Upper lobe of left lung (tissue), 6 donors: ENCODE results near the gene RPEL1. TPM values are rescaled to one million over a fixed set of nuclear protein-coding genes. Genes with fewer than 3 reads are reported as not detected.

ENCODE experiments used
- ATAC-seq, 2 donors: fragments of 200-7000 bp; cut with Tn5 transposase; one replicate each; pipeline ENCODE4 v1.9.1; 2022; ENCODE audit warnings: mild to moderate bottlenecking in 2 of 2, moderate library complexity in 2 of 2; ENCODE audit not compliant: low FRiP score in 2 of 2
- DNase-seq, 2 donors: peaks; one replicate each; pipeline ENCODE4 v3.0.0-alpha.2; 2019 to 2020
- H3K27ac ChIP-seq, 4 donors: fragments of 200-600 bp; sonication (generic); one replicate each; pipeline ENCODE4 v1.5.1; 2016 to 2019
- H3K27me3 ChIP-seq, 4 donors: fragments of 200-600 bp; sonication (generic); one replicate each; pipeline ENCODE4 v1.5.1; 2017 to 2019
- H3K36me3 ChIP-seq, 4 donors: fragments of 200-600 bp; sonication (generic); one replicate each; pipeline ENCODE4 v1.5.1; 2016 to 2019
- H3K4me1 ChIP-seq, 4 donors: fragments of 200-600 bp; sonication (generic); one replicate each; pipeline ENCODE4 v1.5.1; 2018 to 2019
- H3K4me3 ChIP-seq, 4 donors: fragments of 200-600 bp; sonication (generic); one replicate each; pipeline ENCODE4 v1.5.1; 2017 to 2019; ENCODE audit warnings: mild to moderate bottlenecking in 2 of 4, moderate library complexity in 1 of 4
- H3K9me3 ChIP-seq, 4 donors: fragments of 200-600 bp; sonication (generic); one replicate each; pipeline ENCODE4 v1.5.1; 2018 to 2019
- EP300 ChIP-seq, 4 donors: sonication (generic); formaldehyde crosslinking; IDR thresholded peaks; one replicate each; pipeline ENCODE4 v1.5.1; 2017; ENCODE audit warnings: antibody characterized with exemption in 4 of 4, control low read depth in 2 of 4
- POLR2A ChIP-seq, 4 donors: fragments of 450-650 bp; IDR thresholded peaks; one replicate each; pipeline ENCODE4 v1.5.1; 2016 to 2017; ENCODE audit warnings: antibody characterized with exemption in 4 of 4, mild to moderate bottlenecking in 2 of 4
- POLR2AphosphoS5 ChIP-seq, 2 donors: sonication (generic); formaldehyde crosslinking; IDR thresholded peaks; one replicate each; pipeline ENCODE4 v1.5.1; 2017; ENCODE audit warnings: antibody characterized with exemption in 2 of 2
- WGBS, 2 donors: methylation state at CpG; one replicate each; pipeline ENCODE4 v1.1.5; 2017 to 2018; 5-methylcytosine and 5-hydroxymethylcytosine counted together
- total RNA-seq, 6 donors: library from RNA; depleted of rRNA in 4 of 6; stranded (reverse); fragments of >200 nt in 4 of 6; gene quantifications; one replicate each; pipeline versions ENCODE4 v1.1.0 to v1.2.1, GENCODE V29; 2016 to 2021
- TF ChIP-seq, protein P1 (sequence below), 6 experiments: fragments of 450-650 bp in 4 of 6; fragments of 200-600 bp in 2 of 6; sonication (generic) in 2 of 6; IDR thresholded peaks; one replicate each; pipeline ENCODE4 v1.5.1; 2016 to 2019; ENCODE audit warnings: antibody characterized with exemption in 6 of 6
- donor health status: DM: no; HTN: no; CAD: no; lungs with moderate emphysema.
- donor health status: DM: no; HTN: yes; CAD: no; lungs with severe emphysema.

Gene RPEL1
- total RNA-seq, 6 donors from 2014 or later: not detected

- peak in 1 of 2 donors; percentile 44 for DNase-seq
- Histone ChIP-seq H3K4me1 (peaks cover 0 to 36% (median 20%) of the 10 kb centered on the region in 4 donors), H3K4me3 (no peak overlapping the region), H3K36me3 (no peaks in the 10 kb centered on the region), H3K27ac (peak overlapping the region; percentile 22 to 76 (median 64)), H3K9me3 (no peaks in the 10 kb centered on the region), H3K27me3 (no peaks in the 10 kb centered on the region)
- TF ChIP-seq, protein P1, sequence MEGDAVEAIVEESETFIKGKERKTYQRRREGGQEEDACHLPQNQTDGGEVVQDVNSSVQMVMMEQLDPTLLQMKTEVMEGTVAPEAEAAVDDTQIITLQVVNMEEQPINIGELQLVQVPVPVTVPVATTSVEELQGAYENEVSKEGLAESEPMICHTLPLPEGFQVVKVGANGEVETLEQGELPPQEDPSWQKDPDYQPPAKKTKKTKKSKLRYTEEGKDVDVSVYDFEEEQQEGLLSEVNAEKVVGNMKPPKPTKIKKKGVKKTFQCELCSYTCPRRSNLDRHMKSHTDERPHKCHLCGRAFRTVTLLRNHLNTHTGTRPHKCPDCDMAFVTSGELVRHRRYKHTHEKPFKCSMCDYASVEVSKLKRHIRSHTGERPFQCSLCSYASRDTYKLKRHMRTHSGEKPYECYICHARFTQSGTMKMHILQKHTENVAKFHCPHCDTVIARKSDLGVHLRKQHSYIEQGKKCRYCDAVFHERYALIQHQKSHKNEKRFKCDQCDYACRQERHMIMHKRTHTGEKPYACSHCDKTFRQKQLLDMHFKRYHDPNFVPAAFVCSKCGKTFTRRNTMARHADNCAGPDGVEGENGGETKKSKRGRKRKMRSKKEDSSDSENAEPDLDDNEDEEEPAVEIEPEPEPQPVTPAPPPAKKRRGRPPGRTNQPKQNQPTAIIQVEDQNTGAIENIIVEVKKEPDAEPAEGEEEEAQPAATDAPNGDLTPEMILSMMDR (IDR thresholded peaks at IDR 0.05): no peak
- no peak for TF ChIP-seq POLR2A (IDR thresholded peaks at IDR 0.05)
- no peak for TF ChIP-seq EP300 (IDR thresholded peaks at IDR 0.05)
- TF ChIP-seq POLR2AphosphoS5 (IDR thresholded peaks at IDR 0.05): no peak
- 59 to 60% methylated on average over 7 of the region's 7 CpGs for WGBS, 2 donors
- no peak for ATAC-seq
Observed at GRCh38 chr10:103232772-103233488, 12.8 kb upstream of the RPEL1 start.

GRCh38 chr10:103235775-103236174 lies 9.9 kb upstream of the RPEL1 start:
- WGBS, 2 donors: 91% methylated on average over 2 of the region's 2 CpGs
- Histone ChIP-seq H3K27ac (no peak overlapping the region), H3K4me3 (no peak overlapping the region), H3K9me3 (no peaks in the 10 kb centered on the region), H3K36me3 (no peaks in the 10 kb centered on the region), H3K27me3 (no peaks in the 10 kb centered on the region), H3K4me1 (peaks cover 15 to 48% (median 27%) of the 10 kb centered on the region in 4 donors)
- no peak for ATAC-seq
- no peak for DNase-seq
- TF ChIP-seq, protein P1 (IDR thresholded peaks at IDR 0.05): no peak
- TF ChIP-seq EP300 (IDR thresholded peaks at IDR 0.05): no peak

DNA sequence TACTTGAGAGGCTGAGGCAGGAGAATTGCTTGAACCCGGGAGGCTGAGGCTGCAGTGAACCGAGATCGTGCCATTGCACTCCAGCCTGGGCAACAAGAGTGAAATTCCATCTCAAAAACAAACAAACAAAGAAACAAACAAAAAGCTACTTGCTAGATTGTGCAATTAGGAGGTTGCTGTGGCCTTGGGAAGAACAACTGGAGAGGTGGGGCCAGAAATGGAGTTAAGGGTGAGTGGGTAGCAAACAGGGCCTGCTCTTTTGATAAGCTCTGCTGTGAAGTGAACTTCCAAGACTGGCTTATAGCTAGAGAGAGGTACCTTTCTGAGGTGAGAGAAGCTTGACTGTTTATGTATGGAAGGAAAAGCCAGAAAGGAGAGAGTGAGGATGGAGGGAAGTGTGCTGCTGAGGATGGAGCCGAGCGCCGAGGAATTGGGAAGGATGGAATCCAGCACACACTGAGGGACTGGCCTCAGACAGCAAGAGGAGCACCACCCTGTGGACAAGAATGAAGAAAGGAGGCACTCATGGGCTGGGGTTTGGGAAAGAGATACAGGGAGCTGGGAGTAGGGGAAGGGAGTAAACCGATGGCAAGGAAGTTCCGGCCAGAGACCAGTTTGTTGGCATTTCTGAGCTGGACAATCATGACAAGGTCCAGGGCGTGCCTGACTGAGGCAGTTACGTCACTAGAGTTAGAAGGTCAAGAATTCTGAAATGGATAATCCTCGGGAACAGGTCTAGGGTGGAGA lies 7.0 kb upstream of the RPEL1 start:
- Histone ChIP-seq H3K4me3 (no peak overlapping the region), H3K27ac (peak overlapping the region in 1 of 4 donors; percentile 1), H3K36me3 (no peaks in the 10 kb centered on the region), H3K27me3 (no peaks in the 10 kb centered on the region), H3K9me3 (no peaks in the 10 kb centered on the region), H3K4me1 (peaks cover 21 to 37% (median 31%) of the 10 kb centered on the region in 4 donors)
- peak; percentile 41 to 67 for ATAC-seq
- WGBS, 2 donors: 65 to 74% methylated on average over 11 of the region's 11 CpGs
- peak in 1 of 2 donors; percentile 53 for DNase-seq
- TF ChIP-seq EP300 (IDR thresholded peaks at IDR 0.05): no peak
- TF ChIP-seq, protein P1 (IDR thresholded peaks at IDR 0.05): peak in 1 of 6 experiments; percentile 7

- no peaks in the 10 kb centered on the region for H3K27me3 ChIP-seq
- H3K36me3 ChIP-seq: no peaks in the 10 kb centered on the region
- WGBS, 2 donors: 26 to 32% methylated on average over 7 of the region's 7 CpGs
- ATAC-seq: peak; percentile 68 to 91
- no peak overlapping the region for H3K4me3 ChIP-seq
- peak overlapping the region; percentile 82 to 86 (median 83) for H3K27ac ChIP-seq
- no peaks in the 10 kb centered on the region for H3K9me3 ChIP-seq
- peak; percentile 42 to 82 for DNase-seq
- TF ChIP-seq EP300 (IDR thresholded peaks at IDR 0.05): peak in 2 of 4 donors; percentile 5 to 67
- TF ChIP-seq, protein P1 (IDR thresholded peaks at IDR 0.05): no peak
- TF ChIP-seq POLR2AphosphoS5 (IDR thresholded peaks at IDR 0.05): peak; percentile 31 to 43
- TF ChIP-seq POLR2A (IDR thresholded peaks at IDR 0.05): no peak
- peaks cover 24 to 39% (median 36%) of the 10 kb centered on the region in 4 donors for H3K4me1 ChIP-seq
Observed at GRCh38 chr10:103241262-103242011, 4.2 kb upstream of the RPEL1 start.
